Renal pelvis (tissue), 4 donors: ENCODE measurements around the gene F10. TPM values are rescaled to one million over a fixed set of nuclear protein-coding genes. Genes with fewer than 3 reads are reported as not detected.
"Not testable (repeated sequence)": the region's sequence is repeated elsewhere in the genome, so short reads cannot be mapped to it uniquely, and the experiment has no call there.

Experiments
- DNase-seq: peaks from one replicate; pipeline ENCODE4 v3.0.0-alpha.2; 2013
- polyA plus RNA-seq, 3 donors: library from polyadenylated mRNA; unstranded; fragments of 120-200 nt; gene quantifications; one replicate each; pipeline ENCODE4 v1.2.1, GENCODE V29; 2013; ENCODE audit not compliant: insufficient read length in 3 of 3

The F10 gene
- polyA plus RNA-seq, 3 donors, result 23.6 to 26.6 (median 24.2) TPM

DNA sequence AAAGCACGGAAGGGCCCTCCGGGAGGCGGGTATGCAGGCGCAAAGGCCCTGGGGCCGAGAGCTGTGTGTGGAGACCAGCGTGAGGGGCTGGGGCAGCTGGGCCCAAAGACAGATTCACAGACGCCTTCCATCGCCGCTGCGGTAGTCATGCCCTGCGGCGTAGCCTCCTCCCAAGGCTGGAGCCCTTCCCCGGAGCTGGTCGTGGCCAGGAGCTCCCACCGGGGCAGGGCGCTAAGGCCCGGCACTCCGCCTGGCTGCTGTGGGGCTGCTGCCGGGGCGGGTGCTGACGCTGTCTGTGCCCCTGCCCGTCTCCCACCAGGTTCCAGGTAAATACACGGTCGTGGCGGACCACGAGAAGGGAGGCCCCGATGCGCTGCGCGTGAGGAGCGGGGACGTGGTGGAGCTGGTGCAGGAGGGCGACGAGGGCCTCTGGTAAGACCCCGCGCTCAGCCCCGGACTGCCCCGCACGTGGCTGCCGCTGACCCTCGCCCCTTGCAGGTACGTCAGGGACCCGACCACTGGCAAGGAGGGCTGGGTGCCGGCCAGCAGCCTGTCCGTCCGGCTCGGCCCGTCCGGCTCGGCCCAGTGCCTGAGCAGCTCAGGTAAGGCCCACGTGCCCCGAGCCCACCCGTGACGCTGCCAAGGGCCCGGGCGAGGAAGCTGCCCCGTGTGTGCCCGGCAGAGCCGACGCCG, 26.4 kb upstream of the F10 start:
- no peak for DNase-seq

DNA sequence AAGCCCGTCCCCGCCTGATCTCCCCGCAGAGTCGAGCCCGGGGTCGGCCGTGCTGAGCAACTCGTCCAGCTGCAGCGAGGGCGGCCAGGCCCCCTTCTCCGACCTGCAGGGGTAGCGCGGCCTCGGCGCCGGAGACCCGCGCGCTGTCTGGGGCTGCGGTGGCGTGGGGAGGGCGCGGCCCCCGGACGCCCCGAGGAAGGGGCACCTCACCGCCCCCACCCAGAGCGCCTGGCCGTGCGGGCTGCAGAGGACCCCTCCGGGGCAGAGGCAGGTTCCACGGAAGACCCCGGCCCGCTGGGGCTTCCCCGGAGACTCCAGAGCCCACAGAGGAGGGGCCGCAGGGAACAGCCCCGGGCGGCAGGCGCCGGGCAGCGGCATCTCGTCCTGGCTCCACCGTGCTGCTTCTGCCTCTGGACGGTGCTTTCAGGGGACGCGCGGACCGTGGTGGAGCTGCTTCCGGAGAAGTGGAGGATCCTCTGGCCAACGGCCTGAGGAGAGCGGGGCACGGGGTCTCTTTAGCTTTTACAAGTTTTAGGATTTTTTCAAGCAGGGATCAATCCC, 25.8 kb upstream of the F10 start:
- DNase-seq, result no peak

DNA sequence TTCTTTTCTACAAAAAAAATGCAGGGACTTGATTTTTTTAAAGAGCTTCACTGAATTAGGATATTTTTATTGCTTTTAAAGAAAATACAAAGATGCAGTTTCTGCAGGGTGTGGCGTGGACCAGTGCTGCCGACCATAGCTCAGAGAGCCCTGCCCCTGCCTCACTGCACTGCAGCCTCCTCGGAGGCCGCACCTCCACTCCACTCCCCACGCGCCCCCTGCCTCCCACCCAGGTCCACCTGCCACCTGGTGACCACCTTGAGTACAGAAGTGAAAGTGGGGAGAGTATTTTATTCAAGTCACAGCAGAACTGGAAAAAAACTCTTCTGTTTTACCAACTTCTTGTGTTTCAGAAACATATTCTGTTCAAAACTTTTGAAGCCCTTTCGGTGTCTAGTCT, 24.9 kb upstream of the F10 start:
- DNase-seq, result no peak

DNA sequence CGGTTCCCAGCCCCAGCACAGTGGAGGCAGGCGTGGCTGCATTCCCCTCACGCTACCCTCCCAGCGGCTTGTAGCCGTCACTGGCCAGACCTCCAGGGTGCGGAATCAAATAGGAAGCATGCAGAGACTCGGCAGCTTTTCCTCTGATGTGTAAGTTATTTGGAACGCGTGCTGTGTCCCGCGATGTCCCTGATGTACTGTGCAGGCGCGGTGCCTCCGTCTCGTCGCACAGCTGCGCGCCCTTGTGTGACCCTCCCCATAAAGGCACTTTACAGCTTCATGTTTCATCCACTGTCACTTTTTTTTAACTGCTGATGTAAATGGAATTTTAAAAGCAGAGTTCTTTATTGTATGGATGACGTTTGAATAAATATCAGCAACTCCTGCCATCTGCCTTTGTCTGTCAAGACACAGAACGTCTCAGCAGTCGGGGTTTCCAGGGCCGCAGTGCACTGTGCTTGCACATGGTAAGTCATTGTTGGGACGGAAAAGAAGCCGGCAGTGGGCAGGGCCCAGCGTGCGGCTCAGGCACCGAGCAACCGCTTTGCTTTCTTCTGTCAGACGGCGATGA, 24.4 kb upstream of the F10 start:
- DNase-seq, result no peak

DNA sequence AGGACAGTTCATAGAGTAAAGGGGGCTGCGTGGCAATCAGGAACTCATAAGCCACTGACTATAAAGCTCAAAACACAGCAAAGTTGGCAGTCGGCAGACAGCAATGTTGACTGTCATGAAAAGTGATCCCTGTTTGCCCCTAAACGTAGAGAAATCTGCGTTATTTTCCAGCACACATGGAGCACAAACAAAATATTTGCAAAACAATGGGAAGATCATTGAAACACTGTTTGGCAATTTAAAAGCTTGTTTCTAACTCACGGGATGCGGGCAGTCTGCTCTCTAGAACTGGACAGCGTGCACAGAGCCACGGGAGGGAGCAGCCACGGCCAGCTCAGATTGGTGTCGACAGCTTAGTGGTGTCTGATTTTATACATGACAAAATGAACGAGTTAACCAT, 23.5 kb upstream of the F10 start:
- DNase-seq, result no peak

DNA sequence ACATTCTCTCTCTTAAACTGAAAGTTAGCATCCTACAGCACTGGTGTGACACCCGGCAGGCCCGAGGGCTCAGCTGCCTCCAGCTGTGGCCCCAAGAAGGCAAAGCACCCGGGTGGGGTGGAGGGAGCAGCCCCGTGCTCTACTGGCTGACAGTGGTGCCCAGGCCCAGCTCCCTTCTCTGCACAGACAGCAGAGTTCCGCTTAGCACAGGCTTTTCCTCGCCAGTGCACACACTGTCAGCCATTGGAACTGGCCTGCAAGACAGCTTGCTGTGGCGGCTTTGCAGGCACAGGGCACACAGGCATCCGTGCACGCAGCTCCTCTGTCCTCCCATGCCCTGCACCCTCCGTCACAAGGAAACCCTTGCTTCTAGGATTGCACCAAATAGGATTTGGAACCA, 20.3 kb upstream of the F10 start:
- DNase-seq, result not testable (repeated sequence)

DNA sequence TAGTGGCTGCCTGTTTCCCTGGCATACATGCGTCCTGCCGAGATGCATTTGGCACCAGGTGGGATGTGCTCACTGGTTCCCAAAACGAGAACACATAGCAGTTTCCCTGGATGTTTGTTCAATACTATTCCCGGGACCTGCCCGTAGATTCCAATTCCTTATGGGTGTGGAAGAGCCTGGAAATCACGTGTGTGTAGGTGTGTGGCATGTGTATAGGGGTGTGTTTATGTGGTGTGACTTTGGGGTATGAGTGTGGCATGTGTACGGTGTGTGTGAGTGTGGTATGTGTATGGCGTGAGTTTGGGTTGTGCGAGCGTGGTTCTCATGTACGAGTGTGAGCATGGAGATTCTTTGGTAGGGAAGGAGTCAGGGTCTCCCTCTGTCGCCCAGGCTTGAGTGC, 19.9 kb upstream of the F10 start:
- no peak for DNase-seq

DNA sequence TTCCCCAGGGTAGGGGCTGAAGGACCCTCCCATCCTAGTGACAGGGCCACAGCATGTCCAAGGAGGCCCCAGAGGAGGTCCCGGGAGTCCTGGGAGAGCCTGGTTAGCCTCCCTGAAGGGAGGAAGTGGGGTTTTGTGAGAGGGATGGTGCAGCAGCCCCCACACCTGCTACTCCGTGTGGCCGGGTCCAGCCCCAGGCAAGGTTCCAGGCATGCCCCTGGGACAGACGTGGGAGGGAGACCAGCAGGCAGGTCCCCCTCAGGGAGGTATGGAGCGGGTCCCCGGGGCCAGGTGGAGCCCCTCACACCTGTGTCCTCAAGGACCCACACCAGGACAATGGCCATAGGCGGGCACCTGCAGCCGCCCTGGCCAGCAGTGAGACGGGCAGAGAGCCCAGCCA, 19.0 kb upstream of the F10 start:
- DNase-seq, result no peak

DNA sequence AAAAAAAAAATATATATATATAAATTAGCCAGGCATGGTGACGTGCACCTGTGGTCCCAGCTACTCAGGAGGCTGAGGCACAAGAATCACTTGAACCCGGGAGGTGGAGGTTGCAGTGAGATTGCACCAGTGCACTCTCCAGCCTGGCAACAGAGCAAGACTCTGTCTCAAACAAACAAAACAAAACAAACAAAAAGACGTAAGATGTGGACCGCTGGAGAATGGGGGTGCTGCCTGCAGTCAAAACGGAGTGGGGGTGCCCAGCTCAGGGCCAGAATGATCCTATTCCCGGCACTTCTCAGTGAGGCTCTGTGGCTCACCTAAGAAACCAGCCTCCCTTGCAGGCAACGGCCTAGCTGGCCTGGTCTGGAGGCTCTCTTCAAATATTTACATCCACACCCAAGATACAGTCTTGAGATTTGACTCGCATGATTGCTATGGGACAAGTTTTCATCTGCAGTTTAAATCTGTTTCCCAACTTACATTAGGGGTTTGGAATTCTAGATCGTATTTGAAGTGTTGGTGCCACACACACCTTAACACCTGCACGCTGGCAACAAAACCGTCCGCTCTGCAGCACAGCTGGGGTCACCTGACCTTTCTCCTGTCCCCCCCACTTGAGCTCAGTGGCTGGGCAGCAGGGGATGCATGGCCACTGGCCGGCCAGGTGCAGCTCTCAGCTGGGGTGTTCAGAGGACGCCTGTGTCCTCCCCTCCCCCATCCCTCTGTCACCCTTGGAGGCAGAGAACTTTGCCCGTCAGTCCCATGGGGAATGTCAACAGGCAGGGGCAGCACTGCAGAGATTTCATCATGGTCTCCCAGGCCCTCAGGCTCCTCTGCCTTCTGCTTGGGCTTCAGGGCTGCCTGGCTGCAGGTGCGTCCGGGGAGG, 17.3 kb upstream of the F10 start, which contains the start of gene F7:
Gene F7 (plus strand): TSS at position 760 of the 889 bp plus-strand sequence. CDS start 51 bp downstream, at position 811.
- DNase-seq, result no peak

DNA sequence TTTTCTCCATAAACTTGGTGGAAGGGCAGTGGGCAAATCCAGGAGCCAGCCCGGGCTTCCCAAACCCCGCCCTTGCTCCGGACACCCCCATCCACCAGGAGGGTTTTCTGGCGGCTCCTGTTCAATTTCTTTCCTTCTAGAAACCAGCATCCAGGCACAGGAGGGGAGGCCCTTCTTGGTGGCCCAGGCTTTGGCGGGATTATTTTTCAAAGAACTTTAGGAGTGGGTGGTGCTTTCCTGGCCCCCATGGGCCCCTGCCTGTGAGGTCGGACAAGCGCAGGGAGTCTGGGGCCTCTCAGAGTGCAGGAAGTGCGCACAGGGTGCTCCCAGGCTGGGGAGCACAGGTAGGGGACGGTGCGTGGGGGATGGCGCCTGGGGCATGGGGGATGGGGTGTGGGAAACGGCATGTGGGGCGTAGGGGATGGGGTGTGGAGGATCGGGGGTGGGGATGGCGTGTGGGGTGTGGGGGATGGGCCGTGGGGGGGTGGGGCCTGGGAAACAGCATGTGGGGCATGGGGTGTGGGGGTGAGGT, 16.6 kb upstream of the F10 start:
- no peak for DNase-seq

DNA sequence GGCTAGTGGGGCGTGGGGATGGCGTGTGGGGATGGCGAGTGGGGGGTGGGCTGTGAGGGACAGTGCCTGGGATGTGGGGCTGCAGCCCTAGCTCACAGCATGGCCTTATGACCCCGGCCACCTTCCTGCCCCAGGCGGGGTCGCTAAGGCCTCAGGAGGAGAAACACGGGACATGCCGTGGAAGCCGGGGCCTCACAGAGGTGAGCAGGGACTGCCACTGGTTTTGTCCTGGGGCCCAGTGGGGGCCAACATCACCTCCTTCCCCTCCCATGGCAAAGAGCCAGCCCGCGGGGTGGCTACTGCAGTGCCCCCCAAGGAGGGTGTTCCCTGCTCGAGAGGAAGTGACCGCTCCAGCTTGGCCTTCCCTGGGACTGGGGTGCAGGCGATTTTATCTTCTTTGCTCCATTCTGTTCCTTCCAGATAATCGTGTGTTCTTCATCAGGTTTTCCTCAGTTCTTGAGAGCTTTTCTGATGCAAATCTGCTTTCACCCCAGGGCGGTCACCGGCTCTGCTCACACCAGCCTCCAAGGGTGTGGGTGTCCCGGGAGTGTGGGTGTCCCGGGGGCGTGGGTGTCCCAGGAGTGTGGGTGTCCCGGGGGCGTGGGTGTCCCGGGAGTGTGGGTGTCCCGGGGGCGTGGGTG, 15.8 kb upstream of the F10 start:
- no peak for DNase-seq

DNA sequence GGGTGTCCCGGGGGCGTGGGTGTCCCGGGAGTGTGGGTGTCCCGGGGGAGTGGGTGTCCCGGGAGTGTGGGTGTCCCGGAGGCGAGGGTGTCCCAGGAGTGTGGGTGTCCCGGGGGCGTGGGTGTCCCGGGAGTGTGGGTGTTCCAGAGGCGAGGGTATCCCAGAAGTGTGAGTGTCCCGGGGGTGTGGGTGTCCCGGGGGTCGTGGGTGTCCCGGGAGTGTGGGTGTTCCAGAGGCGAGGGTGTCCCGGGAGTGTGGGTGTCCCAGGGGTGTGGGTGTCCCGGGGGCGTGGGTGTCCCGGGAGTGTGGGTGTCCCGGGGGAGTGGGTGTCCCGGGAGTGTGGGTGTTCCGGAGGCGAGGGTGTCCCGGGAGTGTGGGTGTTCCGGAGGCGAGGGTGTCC, 14.1 kb upstream of the F10 start:
- not testable (repeated sequence) for DNase-seq

DNA sequence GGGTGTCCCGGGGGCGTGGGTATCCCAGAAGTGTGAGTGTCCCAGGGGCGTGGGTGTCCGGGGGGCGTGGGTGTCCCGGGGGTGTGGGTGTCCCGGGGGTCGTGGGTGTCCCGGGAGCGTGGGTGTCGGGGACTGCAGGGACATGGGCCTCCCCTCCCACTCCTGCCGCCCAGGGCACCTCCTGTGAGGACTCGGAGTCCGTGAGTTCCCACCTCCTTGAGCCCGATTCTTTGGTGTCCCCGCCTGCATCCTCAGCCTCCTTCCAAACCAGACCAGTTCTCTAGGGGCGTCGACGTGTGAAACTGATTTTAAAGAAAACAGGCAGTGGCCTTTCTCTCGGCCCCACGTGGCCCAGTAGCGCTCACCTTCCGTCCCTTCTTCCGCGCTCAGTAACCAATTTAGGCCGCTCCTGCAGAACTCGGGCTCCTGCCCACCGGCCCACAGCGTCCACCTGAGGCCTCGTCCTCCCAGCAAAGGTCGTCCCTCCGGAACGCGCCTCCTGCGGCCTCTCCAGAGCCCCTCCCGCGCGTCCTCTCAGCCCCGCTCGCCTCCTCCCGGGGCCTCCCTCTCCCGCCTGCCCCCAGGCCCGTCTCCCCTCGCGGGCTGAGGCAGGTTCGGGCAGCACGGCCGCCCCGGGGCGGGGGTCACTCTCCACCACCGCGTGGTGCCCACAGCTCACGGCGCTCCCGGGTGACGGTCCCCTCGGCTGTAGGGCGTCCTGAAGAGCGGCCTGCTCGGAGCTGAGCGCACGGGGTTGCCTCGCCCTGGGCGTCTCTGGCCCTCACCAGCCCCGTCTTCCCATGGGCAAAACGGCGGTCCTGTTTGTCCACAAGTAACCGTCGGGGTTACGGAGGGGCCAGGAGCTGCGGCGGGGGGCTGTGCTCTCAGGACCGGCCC, 13.2 kb upstream of the F10 start:
- no peak for DNase-seq

DNA sequence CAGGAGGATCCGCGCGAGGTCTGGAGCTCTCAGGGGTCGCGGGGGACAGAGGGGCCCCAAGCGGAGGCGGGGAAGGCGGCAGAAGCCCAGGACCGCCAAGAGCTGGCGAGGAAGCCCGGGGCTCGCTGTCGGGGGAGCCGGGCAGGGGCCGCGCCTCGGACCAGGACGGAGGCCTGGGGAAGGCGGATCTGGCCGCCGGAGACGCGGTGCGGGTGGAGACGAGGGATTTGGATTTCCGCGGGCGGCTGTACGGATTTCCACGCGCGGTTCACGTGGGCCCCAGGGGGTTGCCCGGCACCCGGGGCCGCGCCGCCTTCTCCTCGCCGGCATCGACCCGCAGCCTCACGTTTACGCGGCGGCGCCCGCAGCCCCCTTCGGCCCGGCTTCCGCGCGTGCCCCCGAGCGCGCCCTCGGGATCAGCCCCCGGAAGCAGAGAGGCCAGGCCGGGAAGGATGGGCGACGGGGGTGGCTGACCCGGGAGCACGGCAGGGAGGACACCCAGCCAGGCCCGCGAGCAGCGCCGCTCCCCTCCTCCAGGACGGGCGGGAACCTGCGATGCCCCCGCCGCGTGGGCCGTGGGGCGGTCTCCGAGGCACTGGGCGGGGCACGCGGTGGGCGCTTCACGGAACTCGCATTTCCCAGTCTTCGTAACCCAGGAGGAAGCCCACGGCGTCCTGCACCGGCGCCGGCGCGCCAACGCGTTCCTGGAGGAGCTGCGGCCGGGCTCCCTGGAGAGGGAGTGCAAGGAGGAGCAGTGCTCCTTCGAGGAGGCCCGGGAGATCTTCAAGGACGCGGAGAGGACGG, 12.3 kb upstream of the F10 start:
- no peak for DNase-seq

DNA sequence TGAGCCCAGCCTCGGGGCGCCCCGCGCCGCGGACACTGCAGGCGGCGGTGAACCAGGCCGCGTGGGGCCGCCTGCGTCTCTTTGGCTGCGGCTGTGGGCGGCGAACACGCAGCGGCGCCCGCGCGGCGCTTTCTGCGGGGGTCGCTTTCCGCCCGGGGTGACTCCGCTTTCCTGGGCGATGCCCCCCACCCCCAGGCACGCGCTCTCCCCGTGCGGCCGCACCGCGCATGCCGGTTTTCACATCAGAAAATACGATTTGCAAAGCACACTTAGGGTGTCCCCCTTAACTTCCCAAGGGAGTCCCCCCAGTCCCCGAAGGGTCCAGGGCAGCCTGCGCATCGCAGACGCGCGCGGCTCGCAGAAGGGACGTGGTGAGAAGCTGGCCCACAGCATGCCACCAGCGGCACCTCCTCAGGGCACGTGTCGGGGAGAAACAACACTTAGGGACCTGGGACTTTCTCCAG, 11.7 kb upstream of the F10 start:
- DNase-seq, result no peak

DNA sequence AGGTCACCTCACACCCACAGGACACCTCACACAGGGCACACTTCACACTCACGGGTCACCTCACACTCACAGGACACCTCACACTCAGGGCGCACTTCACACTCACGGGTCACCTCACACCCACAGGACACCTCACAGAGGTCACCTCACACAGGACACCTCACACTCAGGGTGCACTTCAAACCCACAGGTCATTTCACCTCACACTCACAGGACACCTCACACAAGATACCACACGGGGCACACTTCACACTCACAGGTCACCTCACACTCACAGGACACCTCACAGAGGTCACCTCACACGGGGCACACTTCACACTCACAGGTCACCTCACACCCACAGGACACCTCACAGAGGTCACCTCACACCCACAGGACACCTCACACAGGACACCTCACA, 10.8 kb upstream of the F10 start:
- DNase-seq, result not testable (repeated sequence)

DNA sequence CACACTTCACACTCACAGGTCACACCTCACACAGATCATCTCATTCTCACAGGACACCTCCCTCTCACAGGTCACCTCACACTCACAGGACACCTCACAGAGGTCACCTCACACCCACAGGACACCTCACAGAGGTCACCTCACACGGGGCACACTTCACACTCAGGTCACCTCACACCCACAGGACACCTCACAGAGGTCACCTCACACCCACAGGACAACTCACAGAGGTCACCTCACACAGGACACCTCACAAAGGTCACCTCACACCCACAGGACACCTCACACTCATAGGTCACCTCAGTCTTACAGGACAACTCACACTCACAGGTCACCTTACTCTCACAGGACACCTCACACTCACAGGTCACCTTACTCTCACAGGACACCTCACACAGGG, 10.1 kb upstream of the F10 start:
- DNase-seq, result not testable (repeated sequence)

DNA sequence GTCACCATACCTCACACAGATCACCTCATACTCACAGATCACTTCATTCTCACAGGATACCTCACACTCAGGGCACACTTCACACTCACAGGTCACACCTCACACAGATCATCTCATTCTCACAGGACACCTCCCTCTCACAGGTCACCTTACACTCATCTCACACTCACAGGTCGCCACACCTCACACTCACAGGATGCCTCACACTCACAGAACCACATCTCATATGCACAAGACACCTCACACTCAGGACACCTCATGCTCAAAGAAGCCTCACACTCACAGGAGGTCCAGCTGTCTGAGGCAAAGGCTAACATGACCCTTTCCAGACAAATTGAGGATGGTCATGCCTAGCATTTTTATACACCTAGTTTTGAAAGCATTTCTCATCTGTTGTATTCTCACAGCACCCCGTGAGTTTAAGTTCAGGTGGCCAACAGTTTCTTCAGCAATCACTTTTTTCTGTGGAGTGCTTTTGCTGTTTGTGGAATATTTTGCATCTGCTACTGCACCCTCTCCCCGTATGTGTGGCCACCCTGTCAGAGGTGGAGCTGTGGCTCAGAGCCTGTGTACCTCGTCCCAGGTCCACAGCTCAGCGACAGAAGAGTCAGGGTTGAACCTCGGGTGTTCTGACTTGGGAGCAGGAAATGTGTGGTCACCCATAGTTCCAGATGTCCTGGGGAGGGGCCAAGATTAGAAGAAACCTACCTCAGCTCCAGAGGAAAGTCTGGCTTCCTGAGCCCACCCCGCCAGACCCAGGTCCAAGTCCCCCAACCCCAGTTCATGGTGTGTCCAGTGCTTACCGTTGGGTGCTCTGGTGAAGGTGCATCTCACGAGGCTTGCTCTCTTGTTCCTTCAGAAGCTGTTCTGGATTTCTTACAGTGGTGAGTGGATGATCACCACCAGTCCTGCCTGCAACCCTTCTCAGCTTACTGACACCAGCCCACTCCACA, 9.4 kb upstream of the F10 start:
- no peak for DNase-seq
